HG03457 (cell line): ENCODE measurements around the gene LDB2.
"Not testable (repeated sequence)": the region's sequence is repeated elsewhere in the genome, so short reads cannot be mapped to it uniquely, and the experiment has no call there.

Source experiments
- ATAC-seq: cut with Tn5 transposase; IDR thresholded peaks from one replicate; pipeline ENCODE4 v1.9.1; 2021; ENCODE audit warnings: moderate number of reproducible peaks; ENCODE audit not compliant: unreplicated experiment

The LDB2 gene

DNA sequence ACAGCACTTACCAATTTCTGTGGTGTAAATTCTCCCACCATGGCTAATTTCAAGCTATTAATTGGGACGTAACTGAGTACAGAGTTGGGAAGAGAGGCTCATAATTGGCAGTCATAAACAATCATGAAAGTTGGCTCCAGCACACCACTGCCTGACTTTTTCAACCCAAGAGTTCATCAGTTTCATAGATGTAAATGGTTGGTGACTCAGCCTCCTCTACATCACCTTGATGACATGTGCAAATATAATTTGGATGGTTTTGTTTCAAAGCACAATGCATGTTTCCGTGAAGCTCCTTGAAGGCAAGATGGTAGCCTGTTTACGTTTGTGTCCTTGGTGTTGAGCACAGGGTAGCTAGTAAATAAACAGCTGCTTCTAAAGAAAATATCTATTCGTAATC is 235.1 kb downstream of the LDB2 start:
- no peak for ATAC-seq

DNA sequence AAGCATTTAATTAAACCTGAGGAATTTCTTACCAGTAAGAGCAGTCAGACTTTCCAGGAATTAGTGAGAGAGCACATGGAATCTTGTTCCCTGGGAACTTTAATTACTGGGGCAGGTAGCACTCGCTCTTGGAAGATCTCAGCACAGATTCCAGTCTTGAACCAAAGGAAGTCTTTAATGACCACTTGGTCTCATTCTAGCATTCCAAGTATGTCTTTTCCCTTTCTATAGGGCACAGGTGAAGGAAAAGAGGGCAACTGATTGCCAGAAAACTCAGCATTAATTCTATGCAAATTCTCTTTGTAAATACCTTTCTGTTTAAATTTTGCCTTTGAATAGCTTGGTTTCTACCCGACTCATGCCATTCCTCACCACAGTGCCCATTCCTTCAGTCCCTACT is 236.6 kb downstream of the LDB2 start:
- no peak for ATAC-seq

- no peak for ATAC-seq
These were observed 237.8 kb downstream of the LDB2 start for GRCh38 chr4:16660656-16661055.

GRCh38 chr4:16659694-16660093 is 238.8 kb downstream of the LDB2 start:
- ATAC-seq: no peak

GRCh38 chr4:16659079-16659478 is 239.4 kb downstream of the LDB2 start:
- ATAC-seq: no peak

GRCh38 chr4:16658183-16658582 is 240.3 kb downstream of the LDB2 start:
- ATAC-seq: no peak

- ATAC-seq: no peak
These were observed 243.3 kb downstream of the LDB2 start for GRCh38 chr4:16655111-16655510.

- ATAC-seq: no peak
These were observed 245.6 kb downstream of the LDB2 start for GRCh38 chr4:16652732-16653305.

GRCh38 chr4:16646459-16646858 is 252.0 kb downstream of the LDB2 start:
- ATAC-seq: no peak

- no peak for ATAC-seq
These were observed 254.6 kb downstream of the LDB2 start for GRCh38 chr4:16643893-16644292.

- no peak for ATAC-seq
These were observed 255.5 kb downstream of the LDB2 start for GRCh38 chr4:16642897-16643296.

DNA sequence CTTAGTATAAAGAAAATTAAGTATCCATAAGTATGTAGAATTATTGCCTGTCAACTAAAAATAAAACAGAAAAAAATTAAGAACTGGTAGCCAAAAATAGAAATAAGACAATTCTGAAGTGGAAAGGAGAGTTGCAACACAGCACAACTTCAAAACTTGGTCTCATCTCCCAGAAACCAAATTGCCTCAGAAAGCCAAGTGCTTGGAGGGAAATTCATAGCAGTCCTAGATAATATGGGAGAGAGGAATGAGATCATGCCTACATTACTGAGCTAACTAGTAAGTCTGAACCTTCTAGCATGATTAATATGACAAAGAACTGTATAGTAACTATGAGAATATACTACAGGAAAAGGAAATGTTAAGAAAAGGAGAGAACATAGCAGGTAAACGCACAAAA is 256.5 kb downstream of the LDB2 start:
- ATAC-seq: no peak

GRCh38 chr4:16636912-16637630 is 261.4 kb downstream of the LDB2 start:
- no peak for ATAC-seq

DNA sequence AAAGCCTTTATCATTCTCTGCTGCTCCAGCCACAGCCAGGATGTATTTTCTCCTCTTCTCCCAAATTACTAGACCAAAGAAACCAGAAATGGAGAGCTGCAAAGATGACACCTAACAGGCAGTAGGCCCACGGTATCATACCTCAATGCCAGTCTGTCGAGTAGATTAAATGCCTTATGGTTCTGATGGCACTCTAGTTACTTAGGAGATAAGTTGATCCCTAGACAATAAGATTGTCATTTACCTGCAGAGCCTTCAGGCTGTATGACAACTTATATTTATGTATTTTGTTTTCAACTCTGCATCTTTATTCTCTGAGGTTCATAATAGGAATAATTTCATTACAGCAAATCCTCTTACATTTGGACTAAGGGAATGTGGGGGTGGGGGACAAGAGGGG is 262.1 kb downstream of the LDB2 start:
- ATAC-seq: no peak

- ATAC-seq: not testable (repeated sequence)
These were observed 269.2 kb downstream of the LDB2 start for GRCh38 chr4:16629274-16629673.

DNA sequence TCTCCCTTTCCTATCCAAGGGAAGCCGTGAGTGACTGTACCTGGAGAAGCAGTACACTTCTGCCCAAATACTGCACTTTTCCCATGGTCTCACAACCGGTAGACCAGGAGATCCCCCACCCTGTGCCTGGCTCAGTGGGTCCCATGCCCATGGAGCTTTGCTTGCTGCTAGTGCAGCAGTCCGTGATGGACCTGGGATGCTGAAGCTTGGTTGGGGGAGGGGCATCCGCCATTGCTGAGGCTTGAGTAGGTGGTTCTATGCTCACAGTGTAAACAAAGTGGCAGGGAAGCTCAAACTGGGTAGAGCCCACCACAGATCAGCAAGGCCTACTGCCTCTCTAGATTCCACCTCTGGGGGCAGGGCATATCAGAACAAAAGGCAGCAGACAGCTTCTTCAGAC is 269.6 kb downstream of the LDB2 start:
- ATAC-seq: not testable (repeated sequence)

- no peak for ATAC-seq
These were observed 270.4 kb downstream of the LDB2 start for GRCh38 chr4:16627999-16628398.

GRCh38 chr4:16626945-16627344 is 271.5 kb downstream of the LDB2 start:
- no peak for ATAC-seq

DNA sequence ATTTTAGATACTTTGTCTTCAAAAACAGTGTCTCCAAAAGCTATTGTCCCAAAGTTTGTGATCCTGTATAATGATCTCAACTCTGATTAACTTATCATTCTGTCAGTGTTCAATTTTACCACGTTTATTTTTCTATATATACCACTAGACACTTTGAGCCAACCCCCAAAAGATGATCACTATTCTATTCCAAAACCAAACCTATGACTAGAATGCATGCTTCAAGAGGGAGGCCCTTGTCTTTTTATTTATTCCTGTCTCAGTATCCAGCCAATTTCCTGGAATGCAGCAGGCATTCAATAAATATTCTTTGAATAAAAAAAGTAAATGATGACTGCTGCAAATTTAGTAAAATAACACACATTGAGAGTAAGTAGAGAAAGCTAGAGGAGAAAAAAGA is 275.6 kb downstream of the LDB2 start:
- ATAC-seq: no peak

DNA sequence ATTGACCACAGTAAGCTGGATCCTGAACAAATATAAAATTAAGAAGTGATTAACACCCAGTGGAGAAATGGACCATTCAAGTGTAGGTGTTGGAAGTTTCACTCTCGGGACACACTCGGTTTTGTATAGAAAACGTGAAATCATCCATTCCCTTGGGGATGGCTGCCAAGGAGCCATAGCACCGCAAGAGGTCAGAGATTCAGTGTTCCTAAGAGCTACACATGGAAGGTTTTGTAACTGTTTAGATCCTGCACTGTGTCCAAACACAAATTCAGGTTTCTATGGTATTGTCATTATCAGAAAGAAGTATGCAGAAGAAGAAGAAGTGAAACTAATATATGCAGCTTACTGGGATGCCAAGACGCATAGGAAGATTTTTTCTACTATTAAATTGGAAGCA is 281.0 kb downstream of the LDB2 start:
- ATAC-seq: no peak

DNA sequence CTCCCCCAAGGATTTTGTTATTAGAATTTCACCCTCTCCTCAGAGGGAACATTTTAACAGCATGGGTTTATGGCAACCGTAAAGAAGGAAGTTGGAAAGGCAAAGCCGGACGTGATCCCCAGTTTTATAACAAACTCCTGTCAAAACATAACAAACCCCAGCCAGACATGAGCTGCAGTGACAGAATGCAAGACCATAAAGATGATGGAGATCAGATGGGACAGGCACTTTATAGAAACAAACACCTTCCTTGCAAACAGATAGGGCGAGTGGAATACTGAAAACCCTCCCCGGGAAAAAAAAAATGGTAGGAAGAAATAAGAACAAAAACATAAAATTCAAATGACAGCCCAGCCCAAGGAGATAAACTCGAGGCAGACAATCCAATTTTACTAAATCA is 281.4 kb downstream of the LDB2 start:
- ATAC-seq: no peak

DNA sequence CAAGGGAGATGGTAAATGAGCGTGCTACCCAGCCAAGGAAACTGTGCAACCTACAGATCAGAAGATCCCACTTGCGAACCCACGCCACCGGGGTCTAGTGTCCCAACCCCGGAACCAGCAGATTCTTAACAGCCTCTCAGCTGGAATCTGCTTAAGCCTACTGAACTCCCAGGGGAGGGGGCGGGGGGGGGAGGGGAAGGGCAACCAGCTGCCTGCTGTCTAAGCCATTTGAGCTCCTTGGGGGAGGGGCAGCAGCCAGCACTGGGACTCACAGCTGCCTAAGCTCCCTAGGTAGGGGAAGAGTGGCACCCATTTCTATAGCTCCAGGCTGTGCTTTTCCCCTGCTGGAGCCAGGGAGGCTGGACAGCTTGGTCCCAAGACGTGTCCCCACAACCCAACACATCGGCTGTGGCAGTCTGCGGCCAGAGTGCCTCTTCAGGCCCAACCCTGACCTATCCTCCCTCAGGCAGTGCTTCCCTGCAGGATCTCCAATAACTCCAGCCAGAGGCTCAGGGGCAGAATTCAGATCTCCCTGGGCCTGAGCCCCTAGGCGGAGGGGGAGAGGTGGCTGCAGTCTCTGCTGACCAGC is 289.2 kb downstream of the LDB2 start:
- ATAC-seq: no peak
